NCI-H2196 treated with DMSO at 0.1 percent for 48 hours (cell line): ENCODE results near the gene TMEM45B.
"Not testable (repeated sequence)": the region's sequence is repeated elsewhere in the genome, so short reads cannot be mapped to it uniquely, and the experiment has no call there.

Experiments used
- DNase-seq: peaks from one replicate; lab custom pipeline; 2025; ENCODE audit not compliant: unreplicated experiment; lab: John Stamatoyannopoulos, UW

TMEM45B gene

DNA sequence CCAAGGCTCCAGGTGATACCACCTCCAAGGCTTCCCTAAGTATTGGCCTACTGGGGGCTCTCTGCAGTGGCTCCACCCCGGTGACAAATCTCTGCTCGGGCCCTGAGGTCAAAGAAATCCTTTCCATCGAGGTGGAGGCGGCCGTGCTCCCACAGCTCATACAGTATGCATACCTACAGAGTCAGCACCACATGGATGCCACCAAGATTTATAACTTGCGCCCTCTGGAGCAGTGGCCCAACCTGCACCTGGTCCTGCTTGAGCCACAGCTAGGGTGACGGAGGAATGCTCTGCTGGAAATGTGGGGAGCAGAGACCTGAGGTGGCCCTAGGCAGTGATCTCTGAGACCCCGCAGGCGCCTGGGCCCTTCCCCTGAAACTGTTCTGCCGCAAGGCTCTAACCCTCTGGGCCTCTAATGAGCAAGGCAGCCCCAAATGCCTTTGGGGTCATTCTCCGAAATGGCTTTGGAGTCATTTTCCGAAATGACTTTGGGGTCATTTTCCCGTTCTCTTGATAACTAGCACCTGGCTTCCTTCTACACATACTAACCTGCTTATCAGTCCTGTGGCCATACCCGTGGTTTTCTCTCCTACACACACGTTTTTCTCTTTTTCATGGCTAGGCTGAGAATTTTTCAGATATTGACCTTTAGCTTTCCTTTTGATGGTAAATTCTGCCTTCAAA is 33.9 kb downstream of the TMEM45B start:
- DNase-seq, result no peak

DNA sequence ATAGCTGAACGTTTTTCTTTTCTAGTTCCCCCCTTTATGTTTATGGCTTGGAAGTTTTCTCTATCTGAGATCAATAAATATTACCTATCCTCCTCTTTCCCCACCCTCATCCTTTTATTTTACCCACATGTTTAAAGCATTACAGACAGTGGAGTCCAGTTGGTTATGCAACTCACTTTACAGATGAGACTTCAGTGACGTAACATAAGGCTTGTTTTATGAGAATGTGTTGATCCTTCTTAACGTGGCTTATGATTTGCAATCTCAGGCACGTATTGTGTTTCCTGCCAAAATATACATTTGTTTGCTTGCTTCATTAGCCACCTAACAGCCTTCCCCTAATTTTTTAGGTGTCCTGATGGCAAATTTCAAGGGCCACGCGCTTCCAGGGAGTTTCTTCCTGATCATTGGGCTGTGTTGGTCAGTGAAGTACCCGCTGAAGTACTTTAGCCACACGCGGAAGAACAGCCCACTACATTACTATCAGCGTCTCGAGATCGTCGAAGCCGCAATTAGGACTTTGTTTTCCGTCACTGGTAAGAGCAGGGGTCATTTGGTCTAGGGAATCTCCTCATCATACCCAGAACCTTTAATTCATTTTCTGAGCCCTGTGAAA is 36.6 kb downstream of the TMEM45B start:
- DNase-seq, result no peak

DNA sequence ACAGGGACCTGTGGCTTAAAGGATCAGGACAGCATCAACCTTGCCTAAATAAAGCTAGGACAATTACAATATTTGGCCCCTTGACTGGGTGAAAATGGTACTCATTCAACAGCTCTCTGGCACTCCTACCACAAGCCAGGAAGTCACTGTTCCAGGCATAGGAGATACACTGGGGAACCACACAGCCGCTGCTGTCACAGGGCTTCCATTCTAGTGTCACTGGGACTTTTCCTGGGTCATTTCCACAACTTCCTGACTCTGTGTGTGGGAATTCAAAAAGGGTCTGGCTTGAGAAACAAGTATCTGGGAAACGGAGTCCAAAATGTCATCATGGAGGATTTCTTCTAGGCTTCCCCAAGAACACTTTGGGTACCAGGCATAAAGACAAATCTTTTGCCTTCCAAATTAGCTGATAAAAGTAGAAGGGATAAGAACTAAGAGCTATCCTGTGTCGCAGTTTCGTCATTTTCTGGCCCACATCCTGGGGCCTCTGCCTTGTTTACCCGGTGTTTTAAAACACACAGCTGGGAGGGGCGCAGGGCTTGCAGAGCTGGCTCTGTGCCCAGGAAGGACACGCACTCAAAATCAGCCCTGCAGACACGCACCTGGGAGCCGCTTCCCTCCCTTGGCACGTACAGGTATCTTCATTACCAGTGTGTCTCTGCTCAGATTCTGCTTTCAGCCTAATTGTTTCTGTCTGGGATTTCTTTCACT is 38.0 kb downstream of the TMEM45B start:
- peak; percentile 90 for DNase-seq

DNA sequence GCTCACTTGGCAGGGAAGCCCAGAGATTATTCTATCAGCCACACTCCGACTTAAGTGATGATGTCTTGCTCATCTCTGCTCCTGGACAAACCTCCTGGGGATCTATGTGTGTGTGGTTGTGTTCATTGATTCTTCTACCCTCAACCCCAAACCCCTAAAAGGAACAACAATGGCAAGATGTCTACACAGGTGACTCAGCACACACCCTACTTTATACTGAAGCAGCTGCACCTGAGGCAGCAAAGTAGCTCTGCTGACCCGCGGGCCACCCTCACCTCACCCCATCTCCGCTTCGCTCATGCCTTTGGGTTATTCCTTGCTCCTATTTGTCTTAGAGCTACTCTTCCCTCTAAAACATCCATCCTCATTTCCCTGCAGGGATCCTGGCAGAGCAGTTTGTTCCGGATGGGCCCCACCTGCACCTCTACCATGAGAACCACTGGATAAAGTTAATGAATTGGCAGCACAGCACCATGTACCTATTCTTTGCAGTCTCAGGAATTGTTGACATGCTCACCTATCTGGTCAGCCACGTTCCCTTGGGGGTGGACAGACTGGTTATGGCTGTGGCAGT is 38.7 kb downstream of the TMEM45B start:
- no peak for DNase-seq

DNA sequence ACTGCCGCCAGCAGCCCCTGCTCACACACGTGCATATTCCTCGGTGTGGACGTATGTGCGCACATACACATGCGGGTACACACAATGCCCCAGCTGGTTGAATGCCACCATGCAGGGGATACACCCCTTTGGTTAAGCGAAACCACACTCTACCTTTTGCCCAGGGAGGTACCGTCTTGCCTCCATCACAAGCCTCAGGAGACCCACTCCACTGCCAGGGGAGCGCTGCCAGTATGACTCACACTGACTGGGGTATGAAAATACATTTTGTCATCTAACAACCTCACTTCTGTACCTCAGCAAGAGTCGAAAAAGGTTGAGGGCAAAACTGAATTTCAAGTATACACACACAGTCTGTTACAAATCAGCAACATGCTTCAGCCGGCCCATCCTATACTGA is 39.4 kb downstream of the TMEM45B start:
- DNase-seq, result no peak

DNA sequence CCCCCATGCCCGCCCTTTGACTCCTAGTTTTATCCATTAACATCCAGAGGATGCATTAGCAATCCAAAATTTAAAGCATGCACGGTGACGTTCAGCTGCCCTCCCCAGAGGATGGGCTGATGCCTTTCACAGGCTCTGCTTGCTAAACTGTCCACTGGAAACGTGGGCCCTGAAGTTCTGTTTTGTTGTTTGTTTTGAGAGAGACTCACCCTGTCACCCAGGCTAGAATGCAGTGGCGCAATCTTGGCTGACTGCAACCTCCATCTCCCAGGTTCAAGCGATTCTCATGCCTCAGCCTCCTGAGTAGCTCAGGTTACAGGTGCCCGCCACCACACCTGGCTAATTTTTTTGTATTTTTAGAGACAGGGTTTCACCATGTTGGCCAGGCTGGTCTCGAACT is 40.4 kb downstream of the TMEM45B start:
- no peak for DNase-seq

DNA sequence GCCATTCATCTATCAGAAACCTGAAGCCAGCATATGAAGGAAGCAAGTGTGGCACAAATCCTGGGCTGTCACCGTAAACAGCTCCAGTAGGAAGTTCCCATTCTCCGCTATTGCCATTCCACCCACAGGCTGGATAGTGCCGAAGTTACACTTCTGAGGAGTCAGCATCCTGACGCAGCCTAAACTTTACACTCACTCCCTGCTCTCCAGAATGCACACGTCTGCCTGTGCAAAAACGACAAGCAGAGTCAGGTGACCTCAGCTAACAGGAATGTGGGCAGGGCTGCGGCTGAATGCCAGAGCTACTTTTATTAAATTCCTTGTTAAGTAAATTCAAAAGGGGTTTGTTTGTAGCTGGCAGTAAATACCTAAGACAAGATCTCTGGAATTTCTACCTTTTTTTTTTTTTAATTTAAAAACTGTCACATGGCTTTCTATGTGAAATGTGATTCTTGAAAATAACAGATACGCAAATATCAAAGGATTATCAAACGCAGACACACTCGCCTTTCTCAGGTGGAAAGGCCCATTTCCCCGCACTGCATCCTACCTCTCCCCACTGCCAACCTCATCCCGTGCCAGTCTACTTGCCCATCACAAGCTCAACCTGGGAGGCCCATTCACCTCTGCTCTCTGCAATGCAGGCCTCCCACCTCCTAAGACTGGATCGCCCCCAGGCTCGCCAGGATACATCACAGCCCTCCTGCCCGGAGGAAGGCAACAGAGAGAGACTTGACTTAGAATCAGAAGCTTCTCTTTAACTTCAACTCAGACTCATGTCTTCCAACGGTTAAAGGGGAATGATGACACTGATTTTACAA is 46.3 kb downstream of the TMEM45B start:
- peak; percentile 14 for DNase-seq

DNA sequence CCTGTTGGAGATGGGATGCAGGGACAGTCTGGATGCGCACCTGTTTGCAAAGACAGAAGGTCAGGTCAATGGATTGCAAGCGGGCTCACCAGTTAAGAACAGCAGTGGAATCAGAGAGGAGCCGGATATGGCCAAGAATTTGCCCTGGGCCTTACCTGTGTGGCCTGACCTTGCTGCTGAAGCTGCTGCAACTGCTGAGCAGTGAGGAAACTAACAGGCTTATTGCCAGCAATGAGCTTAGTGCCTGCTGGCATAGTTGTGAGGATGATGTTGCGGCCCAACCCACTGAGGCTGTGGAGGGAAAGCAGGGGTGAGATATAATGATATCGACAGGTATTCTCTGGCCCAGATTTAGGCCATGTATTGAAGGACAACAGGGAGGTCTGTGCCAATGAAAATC is 49.2 kb downstream of the TMEM45B start:
- DNase-seq, result no peak

DNA sequence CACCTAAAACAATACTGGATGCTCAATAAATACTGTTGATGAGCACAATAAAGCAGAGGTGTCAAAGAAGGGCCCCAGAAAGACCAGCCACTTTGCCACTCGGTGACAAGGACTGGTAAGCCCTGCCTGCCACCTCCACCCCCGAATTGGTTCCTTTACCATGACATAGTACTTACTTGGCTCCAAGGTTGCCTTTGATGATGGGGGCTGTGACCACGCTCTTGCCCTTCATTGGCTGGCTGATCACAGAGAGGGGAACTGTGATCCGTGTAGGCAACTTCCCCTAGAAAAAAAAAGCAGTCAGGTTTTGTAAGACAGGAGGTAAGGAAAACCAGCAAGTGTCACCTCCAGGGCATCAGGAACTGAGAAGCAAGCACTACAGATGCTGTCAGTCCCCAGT is 50.1 kb downstream of the TMEM45B start:
- no peak for DNase-seq

DNA sequence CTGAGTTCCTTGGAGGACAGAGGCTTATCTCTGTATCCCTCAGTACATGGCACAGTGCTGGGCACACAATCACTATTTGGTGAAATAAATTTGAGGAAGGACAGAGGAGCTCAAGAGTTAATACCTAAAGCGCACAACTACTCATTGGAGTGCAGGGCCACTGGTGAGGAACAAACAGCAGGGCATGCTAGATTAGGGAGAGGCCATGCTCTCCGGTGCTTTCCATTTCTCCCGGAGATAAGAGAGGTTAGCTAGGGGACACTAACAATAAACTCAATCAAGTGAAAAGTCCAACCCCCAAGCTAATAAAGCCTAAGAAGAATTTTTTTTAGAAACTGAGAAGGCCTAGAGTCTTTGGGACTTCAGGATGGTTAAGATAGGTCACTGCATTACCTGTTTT is 50.7 kb downstream of the TMEM45B start:
- no peak for DNase-seq

DNA sequence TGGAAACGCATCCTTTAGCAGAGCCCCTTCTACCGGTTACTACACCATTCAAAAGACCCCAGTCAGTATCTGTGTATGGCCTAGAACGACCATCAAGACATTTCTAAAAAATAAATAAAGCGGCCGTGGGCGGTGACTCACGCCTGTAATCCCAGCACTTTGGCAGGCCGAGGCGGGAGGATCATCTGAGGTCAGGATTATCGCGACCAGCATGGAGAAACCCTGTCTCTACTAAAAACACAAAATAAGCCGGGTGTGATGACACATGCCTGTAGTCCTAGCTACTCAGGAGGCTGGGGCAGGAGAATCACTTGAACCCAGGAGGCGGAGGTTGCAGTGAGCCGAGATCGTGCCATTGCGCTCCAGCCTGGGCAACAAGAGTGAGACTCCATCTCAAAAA is 53.0 kb downstream of the TMEM45B start:
- not testable (repeated sequence) for DNase-seq

DNA sequence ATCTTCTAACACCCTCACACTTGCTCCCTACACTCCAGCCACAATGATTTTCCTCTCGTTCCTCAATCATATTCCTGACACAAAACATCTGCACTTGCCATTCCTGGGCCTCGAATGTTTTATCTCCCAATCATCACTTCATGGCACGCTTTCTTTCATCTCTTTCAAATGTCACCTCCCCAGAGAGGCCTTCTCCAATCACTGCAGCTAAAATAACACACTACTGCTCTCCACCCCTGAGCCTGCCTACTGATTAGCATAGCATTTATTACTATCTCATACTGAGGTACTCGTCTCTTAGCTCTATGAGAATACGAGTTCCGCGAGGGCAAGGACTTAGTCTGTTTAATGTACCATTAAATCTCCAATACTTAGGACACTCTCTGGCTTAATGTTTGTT is 56.3 kb downstream of the TMEM45B start:
- no peak for DNase-seq

DNA sequence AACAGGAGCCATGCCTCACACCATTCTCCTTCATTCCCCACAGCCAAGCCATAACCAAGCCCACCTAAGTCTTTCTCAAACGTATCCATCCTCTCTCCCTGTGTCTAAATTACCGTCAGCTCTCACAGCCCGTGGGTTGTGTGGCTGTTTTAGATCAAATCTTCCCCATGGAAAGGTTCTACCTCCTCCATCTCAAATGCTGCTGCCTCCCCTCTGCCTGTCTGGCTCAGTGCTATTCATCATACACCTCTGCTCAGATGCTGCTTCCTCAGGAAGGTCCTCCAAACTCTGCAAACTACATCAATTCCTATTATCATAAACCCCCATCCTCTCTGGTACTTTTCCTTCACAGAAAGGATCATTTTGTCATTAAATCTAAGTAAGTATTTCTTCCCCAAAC is 64.7 kb downstream of the TMEM45B start:
- no peak for DNase-seq

DNA sequence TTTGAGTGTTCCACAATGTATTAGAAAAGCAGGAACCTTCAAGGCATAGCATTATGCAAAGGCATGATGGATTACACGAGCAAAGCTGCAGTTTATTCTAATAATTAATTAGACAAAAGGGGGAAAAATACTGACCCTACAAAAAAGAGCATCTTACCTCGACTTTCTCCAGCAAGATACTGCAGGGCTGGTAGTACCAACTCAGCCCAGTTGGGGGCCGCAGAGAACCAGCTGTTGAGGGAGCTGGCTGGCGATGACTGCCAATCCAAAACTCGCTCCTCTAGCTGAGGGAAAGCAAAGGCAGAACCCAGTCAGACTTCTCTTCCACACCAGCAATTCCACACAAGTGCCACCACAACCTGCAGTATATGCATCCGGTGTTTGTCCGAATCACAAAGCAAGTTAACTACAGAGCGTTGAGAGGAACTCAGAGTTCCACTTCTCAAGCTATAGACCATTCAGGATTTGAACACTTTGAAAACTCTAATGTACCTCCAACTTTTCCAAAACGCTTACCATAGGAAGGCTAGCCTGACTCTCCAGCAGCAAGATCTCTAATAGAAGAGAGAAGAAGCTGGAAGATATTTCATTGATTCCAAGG is 66.0 kb downstream of the TMEM45B start:
- DNase-seq, result no peak

DNA sequence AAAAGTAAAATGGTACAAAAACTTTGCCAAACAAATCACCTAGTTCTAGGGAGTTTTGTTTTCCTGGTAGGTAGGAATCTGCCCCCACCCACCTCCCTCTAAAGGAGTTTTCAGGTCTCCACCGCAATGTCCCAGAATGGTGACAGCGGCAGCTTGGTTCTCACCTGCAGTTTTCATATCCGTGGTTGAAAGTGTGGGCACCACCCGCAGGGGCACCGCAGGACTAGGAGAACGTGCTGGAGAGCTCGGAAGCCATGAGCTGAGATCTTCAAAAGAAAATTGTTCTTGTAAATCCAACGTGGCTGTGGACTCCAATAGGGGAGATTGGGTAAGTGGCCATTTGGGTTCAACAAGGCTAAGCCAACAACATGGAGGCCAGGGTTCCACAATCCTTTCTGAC is 68.9 kb downstream of the TMEM45B start:
- DNase-seq, result no peak

DNA sequence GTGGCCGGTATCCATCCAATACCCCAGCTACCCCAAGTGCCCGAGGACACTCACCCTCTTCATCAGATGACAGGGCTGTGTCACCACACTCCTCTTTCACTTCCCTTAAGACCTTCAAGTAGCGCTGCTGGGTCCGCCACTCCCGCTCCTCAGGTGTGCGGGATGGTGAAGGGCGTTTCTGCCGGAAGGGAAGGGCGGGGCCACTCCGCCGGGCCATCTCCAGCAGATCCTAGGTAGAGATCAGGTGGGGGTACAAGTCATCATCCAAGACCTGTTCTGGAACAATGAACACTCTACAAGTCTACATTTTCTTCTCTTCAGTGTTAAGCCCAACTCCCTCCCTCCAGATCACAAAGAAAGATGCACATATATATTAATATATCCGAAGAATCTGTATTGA is 69.7 kb downstream of the TMEM45B start:
- DNase-seq, result no peak

DNA sequence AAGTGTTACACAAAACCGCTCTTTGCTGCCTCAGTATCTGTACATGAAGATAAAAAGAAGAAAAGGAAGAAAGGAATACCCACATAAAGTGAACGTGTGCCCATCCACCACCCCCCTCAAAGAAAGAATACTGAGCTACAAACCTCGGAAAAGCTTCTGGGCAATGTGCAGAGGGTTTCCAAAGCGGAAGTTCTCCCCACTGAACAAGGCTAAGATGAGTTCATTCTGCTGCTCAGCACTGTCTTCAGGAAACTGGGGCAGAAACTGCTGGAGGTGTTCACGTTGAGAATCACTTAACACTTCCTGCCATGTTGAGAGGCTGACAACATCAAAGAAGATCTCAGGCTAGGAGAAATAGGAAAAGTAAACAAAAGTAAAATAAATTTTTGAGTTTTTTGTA is 72.8 kb downstream of the TMEM45B start:
- no peak for DNase-seq

DNA sequence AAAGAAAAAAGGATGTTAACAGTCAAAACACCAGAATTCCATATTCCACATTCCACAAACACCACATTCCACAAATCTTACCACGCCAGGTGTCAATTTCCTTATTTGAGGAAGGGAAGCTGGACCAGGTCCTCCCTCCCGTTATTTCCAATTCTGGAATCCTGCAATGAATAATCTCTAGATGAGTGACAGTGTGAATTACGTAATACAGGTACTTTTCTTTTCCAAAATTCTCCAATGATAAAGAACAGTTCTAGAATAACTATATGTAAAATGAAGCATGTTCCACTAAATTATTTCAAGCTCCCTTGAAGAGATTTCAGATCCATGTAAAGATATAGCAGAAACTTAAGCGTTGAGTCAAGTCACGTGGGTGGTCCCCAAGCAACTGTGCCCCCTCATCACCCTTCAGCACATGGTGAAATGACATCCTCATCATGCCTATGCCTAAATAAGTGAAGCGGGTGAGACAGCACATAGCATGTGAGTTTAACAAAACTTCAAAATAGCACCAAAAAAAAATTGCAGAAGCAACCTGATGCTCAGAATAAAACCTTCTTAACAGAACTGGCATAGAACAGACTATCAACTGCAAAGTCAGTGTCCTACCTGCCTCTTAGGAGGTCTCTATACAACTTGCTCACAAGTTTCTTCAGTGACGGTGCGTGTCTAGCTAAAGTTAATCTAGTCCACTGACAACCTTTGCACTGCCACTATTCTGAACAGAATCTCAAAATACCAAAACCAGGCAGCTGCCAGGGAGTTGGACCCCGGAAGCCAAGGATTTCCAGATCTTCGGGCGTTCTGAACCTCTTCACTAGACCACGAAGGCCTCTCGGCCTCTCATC is 78.9 kb downstream of the TMEM45B start:
- no peak for DNase-seq

DNA sequence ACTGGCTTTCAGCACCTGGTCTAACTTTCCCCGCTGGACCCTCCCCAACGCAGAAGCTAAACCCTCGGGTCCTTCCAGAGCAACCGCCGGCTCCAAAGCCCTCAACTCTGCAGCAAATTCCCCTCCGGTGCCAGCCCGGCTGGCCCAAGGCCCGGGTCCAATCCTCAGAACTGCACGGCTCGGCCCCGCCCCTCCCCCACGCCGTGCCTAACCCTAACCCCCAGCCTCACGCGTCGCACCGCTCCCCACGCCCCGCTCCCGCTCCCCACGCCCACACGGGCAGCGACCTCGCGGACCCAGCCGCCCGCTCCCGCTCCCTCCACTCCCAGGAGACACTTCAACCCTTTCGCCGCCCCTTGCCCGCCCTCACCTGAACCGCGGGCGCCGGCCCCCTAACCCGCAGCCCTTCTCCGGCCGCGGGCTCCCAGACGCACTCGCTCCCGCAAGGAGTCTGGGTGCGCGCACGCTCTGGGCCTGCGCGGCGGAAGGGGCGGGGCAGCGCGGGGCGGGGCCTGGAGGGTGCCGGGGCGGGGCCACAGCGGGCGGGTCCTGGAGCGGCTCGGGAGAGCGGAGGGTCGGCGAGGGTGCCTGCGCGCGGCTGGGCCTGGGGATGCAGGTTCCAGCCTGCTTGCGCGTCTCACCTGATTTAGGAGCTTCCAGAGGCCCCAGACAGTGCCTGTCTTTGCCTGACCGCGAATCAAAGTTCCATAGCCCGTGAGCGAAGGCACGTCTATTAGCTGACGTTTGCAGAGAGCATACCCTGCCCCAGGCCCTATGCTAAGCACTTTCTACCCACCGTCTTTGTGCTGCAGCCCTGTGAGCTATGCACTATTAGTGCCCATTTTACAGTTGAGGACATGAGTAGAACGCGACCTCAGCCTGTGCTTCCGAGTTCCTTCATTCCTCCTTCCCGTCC is 79.7 kb downstream of the TMEM45B start, which contains the start of gene NFRKB:
Gene NFRKB (minus strand): TSS at position 453 of the 916 bp plus-strand sequence. CDS start 2,729 bp downstream, outside the sequence.
- peak; percentile 64 for DNase-seq
